SK-N-SH treated with all-trans-retinoic acid at 6 μM for 48 hours (cell line): ENCODE measurements around the gene RAP1GAP.

ENCODE experiments used
- ATAC-seq: fragments of 200-7000 bp; cut with Tn5 transposase; 3 replicates; pipeline ENCODE4 v1.9.1; 2020; ENCODE audit warnings: mild to moderate bottlenecking, moderate library complexity
- ARNTL ChIP-seq: fragments of 450-650 bp; formaldehyde crosslinking; IDR thresholded peaks from 2 replicates; pipeline ENCODE4 v1.5.0; 2020; ENCODE audit warnings: low read depth, mild to moderate bottlenecking, moderate library complexity, borderline replicate concordance
- BACH2 ChIP-seq: fragments of 250-450 bp; sonication (Bioruptor Pico); IDR thresholded peaks from 2 replicates; pipeline ENCODE4 v1.9.0; 2021; ENCODE audit warnings: mild to moderate bottlenecking, borderline replicate concordance
- CREB5 ChIP-seq: fragments of 250-450 bp; sonication (Bioruptor Pico); IDR thresholded peaks from 2 replicates; pipeline ENCODE4 v1.5.1; 2020; ENCODE audit warnings: low read depth, mild to moderate bottlenecking, moderate library complexity
- CSDC2 ChIP-seq: fragments of 250-450 bp; sonication (Bioruptor Pico); IDR thresholded peaks from 2 replicates; pipeline ENCODE4 v1.5.0; 2020; ENCODE audit warnings: mild to moderate bottlenecking, moderate library complexity
- CSRNP3 ChIP-seq: fragments of 250-450 bp; sonication (Bioruptor Pico); IDR thresholded peaks from 2 replicates; pipeline ENCODE4 v1.5.1; 2021; ENCODE audit warnings: mild to moderate bottlenecking, moderate library complexity
- ESRRG ChIP-seq: fragments of 250-450 bp; sonication (Bioruptor Pico); IDR thresholded peaks from 2 replicates; pipeline ENCODE4 v1.6.1; 2021; ENCODE audit warnings: mild to moderate bottlenecking
- GLIS3 ChIP-seq: fragments of 250-450 bp; sonication (Bioruptor Pico); IDR thresholded peaks from 2 replicates; pipeline ENCODE4 v1.5.0; 2020; ENCODE audit warnings: mild to moderate bottlenecking, moderate library complexity
- OSR1 ChIP-seq: fragments of 250-450 bp; sonication (Bioruptor Pico); IDR thresholded peaks from 2 replicates; pipeline ENCODE4 v1.8.0; 2022; ENCODE audit warnings: moderate library complexity, mild to moderate bottlenecking, inconsistent platforms
- PATZ1 ChIP-seq: fragments of 250-450 bp; sonication (Bioruptor Pico); IDR thresholded peaks from 2 replicates; pipeline ENCODE4 v1.8.0; 2020; ENCODE audit warnings: mild to moderate bottlenecking, moderate library complexity, borderline replicate concordance
- PPARA ChIP-seq: fragments of 250-450 bp; sonication (Bioruptor Pico); IDR thresholded peaks from 2 replicates; pipeline ENCODE4 v1.5.0; 2020; ENCODE audit warnings: mild to moderate bottlenecking, borderline replicate concordance
- RARB ChIP-seq: fragments of 250-450 bp; sonication (Bioruptor Pico); IDR thresholded peaks from 2 replicates; pipeline ENCODE4 v1.8.0; 2021; ENCODE audit warnings: mild to moderate bottlenecking, moderate library complexity
- SNAI2 ChIP-seq: fragments of 250-450 bp; sonication (Bioruptor Pico); IDR thresholded peaks from 2 replicates; pipeline ENCODE4 v1.5.0; 2020; ENCODE audit warnings: mild to moderate bottlenecking, moderate library complexity
- TOX ChIP-seq: fragments of 250-450 bp; sonication (Bioruptor Pico); IDR thresholded peaks from 2 replicates; pipeline ENCODE4 v1.8.0; 2021; ENCODE audit warnings: mild to moderate bottlenecking, moderate library complexity, borderline replicate concordance
- TSHZ2 ChIP-seq: fragments of 250-450 bp; sonication (Bioruptor Pico); IDR thresholded peaks from 2 replicates; pipeline ENCODE4 v1.5.0; 2020; ENCODE audit warnings: mild to moderate bottlenecking, moderate library complexity
- ZC3H10 ChIP-seq: fragments of 250-450 bp; sonication (Bioruptor Pico); IDR thresholded peaks from 2 replicates; pipeline ENCODE4 v1.5.1; 2021; ENCODE audit warnings: mild to moderate bottlenecking, moderate library complexity
- ZFP3 ChIP-seq: fragments of 250-450 bp; sonication (Bioruptor Pico); IDR thresholded peaks from 2 replicates; pipeline ENCODE4 v1.5.0; 2020; ENCODE audit warnings: mild to moderate bottlenecking, moderate library complexity
- ZFP30 ChIP-seq: fragments of 450-650 bp; formaldehyde crosslinking; IDR thresholded peaks from 2 replicates; pipeline ENCODE4 v1.5.0; 2022; ENCODE audit warnings: mild to moderate bottlenecking, moderate library complexity
- ZNF565 ChIP-seq: fragments of 450-650 bp; formaldehyde crosslinking; conservative IDR thresholded peaks from 2 replicates; pipeline ENCODE4 v1.5.0; 2020; ENCODE audit warnings: low read depth, mild to moderate bottlenecking, moderate library complexity
- ZNF70 ChIP-seq: fragments of 450-650 bp; formaldehyde crosslinking; IDR thresholded peaks from 2 replicates; pipeline ENCODE4 v1.5.0; 2020; ENCODE audit warnings: mild to moderate bottlenecking, moderate library complexity
- ZNF8 ChIP-seq: fragments of 450-650 bp; formaldehyde crosslinking; IDR thresholded peaks from 2 replicates; pipeline ENCODE4 v1.5.0; 2020; ENCODE audit warnings: mild to moderate bottlenecking, moderate library complexity

RAP1GAP gene

GRCh38 chr1:21643624-21644023, 25.5 kb downstream of the RAP1GAP start:
- no peak for ATAC-seq
- no peak for TF ChIP-seq PPARA (CRISPR knock-in tag)
- TF ChIP-seq BACH2 (CRISPR knock-in tag), result no peak

- TF ChIP-seq BACH2 (CRISPR knock-in tag), result no peak
- TF ChIP-seq ZNF70 (CRISPR knock-in tag), result no peak
- no peak for TF ChIP-seq ZNF565 (CRISPR knock-in tag)
- TF ChIP-seq TSHZ2 (CRISPR knock-in tag), result no peak
- TF ChIP-seq CREB5 (CRISPR knock-in tag), result no peak
- no peak for TF ChIP-seq CSRNP3 (CRISPR knock-in tag)
- TF ChIP-seq TOX, result no peak
- no peak for TF ChIP-seq ZC3H10 (CRISPR knock-in tag)
- TF ChIP-seq ZNF8, result no peak
- TF ChIP-seq ZFP3 (CRISPR knock-in tag), result no peak
- TF ChIP-seq PATZ1 (CRISPR knock-in tag), result no peak
- TF ChIP-seq OSR1 (CRISPR knock-in tag), result no peak
- TF ChIP-seq GLIS3, result no peak
- no peak for TF ChIP-seq ESRRG (CRISPR knock-in tag)
- no peak for TF ChIP-seq RARB (CRISPR knock-in tag)
- TF ChIP-seq CSDC2, result no peak
- no peak for TF ChIP-seq PPARA (CRISPR knock-in tag)
- TF ChIP-seq ARNTL (CRISPR knock-in tag), result no peak
- TF ChIP-seq SNAI2, result no peak
- TF ChIP-seq ZFP30 (CRISPR knock-in tag), result no peak
- TF ChIP-seq, all 23 proteins: peak for 0
- no peak for ATAC-seq
Measured at GRCh38 chr1:21641967-21642739, 27.0 kb downstream of the RAP1GAP start.

GRCh38 chr1:21641537-21641936, 27.6 kb downstream of the RAP1GAP start:
- TF ChIP-seq ZNF70 (CRISPR knock-in tag) (no peak), ARNTL (CRISPR knock-in tag) (no peak), TSHZ2 (CRISPR knock-in tag) (no peak), TOX (no peak), ESRRG (CRISPR knock-in tag) (no peak), ZFP30 (CRISPR knock-in tag) (no peak), CREB5 (CRISPR knock-in tag) (no peak), RARB (CRISPR knock-in tag) (no peak), ZC3H10 (CRISPR knock-in tag) (no peak), ZNF565 (CRISPR knock-in tag) (no peak), CSDC2 (no peak), BACH2 (CRISPR knock-in tag) (no peak), ZNF8 (no peak), OSR1 (CRISPR knock-in tag) (no peak)
- ATAC-seq, result no peak
